ENCODE measurements around the gene MRPS12.

DNA sequence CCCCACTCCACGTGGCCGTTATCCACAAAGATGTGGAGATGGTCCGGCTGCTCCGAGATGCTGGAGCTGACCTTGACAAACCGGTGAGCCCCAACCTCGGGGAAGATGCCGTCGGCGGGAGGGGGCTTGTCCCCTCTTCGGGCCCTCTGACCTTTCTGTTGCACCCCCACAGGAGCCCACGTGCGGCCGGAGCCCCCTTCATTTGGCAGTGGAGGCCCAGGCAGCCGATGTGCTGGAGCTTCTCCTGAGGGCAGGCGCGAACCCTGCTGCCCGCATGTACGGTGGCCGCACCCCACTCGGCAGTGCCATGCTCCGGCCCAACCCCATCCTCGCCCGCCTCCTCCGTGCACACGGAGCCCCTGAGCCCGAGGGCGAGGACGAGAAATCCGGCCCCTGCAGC, 23.5 kb upstream of the MRPS12 start:
- TF ChIP-seq, protein P1, sequence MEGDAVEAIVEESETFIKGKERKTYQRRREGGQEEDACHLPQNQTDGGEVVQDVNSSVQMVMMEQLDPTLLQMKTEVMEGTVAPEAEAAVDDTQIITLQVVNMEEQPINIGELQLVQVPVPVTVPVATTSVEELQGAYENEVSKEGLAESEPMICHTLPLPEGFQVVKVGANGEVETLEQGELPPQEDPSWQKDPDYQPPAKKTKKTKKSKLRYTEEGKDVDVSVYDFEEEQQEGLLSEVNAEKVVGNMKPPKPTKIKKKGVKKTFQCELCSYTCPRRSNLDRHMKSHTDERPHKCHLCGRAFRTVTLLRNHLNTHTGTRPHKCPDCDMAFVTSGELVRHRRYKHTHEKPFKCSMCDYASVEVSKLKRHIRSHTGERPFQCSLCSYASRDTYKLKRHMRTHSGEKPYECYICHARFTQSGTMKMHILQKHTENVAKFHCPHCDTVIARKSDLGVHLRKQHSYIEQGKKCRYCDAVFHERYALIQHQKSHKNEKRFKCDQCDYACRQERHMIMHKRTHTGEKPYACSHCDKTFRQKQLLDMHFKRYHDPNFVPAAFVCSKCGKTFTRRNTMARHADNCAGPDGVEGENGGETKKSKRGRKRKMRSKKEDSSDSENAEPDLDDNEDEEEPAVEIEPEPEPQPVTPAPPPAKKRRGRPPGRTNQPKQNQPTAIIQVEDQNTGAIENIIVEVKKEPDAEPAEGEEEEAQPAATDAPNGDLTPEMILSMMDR (IDR thresholded peaks at IDR 0.05) = no peak
- TF ChIP-seq POLR2A (IDR thresholded peaks at IDR 0.05; ENCODE audit: low read depth) (no peak), POLR2AphosphoS5 (IDR thresholded peaks at IDR 0.05) (no peak), EP300 (IDR thresholded peaks at IDR 0.05) (no peak)
